Measurements from ENCODE around the gene ALDH7A1.
A peak's percentile ranks its signal among the peaks of the same experiment; 100 is the strongest.
"Not testable (repeated sequence)": the region's sequence is repeated elsewhere in the genome, so short reads cannot be mapped to it uniquely, and the experiment has no call there.

Gene ALDH7A1

DNA sequence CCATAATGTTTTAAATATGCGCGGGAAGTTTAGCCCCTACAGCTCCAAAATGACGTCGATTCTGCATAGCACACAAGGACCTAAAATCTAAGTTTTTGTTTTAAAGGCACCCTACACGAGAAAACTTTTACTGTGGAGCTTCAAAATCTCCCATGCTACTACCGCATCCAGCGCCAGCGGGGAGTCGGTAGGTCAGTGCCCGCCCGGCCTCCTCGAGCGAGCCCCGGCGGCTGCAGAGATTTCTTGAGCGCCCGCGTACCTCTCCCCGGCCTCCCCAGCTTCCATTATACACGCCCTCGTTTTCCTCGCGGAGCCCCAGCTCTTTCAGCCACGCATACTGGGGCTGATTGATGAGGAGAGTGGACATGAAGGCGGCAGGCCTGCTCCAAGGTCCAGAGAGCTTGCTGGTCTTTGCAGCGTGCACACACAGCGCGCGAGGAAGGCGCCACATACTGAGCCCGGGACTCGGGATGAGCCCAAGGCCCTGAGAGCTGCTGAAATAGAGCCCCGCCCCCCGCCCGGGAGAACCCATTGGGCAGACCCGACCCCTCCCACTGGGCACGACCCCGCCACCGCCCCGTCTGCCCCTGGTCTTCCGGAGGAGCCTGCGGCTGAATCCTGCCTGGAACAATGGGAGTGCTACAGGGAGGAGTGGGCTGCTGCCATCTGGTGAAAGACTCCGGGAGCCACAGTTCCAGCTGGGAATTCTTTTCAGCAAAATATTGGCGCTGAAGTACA is at the start of gene ALDH7A1:
TSS of gene ALDH7A1 (minus strand) at position 472 of the 738 bp plus-strand sequence. CDS start at position 451, 21 bp downstream.
- DNase-seq: peak; percentile 14

DNA sequence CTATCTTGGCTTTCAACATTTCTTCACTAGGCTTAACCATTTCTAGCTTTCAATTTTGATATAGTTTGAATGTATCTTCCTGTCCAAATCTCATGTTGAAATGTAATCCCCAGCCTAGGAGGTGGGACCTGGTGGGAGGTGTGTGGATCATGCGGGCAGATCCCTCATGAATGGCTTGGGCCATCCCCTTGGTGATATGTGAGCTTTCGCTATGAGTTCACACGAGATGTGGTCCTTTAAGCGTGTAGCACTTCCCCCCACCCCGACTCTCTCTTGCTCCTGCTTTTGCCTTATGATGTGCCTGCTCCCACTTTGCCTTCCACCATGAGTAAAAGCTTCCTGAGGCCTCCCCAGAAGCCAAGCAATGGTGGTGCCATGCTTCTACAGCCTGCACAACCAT is 46.4 kb upstream of the ALDH7A1 start:
- DNase-seq: no peak

DNA sequence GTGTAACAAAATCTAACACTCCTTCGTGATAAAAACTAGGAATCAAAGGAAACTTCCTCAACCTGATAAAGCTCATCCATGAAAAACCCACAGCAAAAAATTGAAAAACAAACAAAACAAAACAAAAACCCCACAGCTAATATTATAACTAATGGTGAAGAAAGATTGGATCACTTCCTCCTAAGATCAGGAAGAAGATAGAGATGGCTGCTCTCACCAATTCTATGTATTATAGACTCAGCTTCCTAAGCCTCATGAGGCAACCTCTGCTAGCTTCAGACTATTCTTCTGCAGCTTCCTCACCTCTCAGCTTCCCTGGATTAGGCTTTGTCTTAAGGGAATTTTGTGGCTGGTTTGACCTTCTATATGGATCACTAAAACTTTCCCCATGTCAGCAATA is 45.8 kb upstream of the ALDH7A1 start:
- no peak for DNase-seq

DNA sequence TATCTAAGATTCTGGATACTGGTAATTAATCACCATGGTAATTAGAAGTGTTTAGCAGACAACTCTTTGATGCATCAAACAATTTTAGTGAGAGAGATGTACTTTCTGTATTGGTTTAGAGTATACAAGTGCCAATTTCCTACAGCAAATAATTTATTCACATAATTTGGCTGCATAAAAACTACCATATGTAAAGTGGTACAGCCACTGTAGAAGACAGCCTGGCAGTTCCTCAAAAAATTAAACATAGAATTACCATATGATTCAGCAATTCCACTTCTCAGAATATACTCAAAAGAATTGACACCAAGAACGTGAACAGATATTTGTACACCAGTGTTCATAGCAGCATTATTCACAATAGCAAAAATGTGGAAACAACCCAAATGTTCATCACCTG is 41.9 kb upstream of the ALDH7A1 start:
- no peak for DNase-seq

DNA sequence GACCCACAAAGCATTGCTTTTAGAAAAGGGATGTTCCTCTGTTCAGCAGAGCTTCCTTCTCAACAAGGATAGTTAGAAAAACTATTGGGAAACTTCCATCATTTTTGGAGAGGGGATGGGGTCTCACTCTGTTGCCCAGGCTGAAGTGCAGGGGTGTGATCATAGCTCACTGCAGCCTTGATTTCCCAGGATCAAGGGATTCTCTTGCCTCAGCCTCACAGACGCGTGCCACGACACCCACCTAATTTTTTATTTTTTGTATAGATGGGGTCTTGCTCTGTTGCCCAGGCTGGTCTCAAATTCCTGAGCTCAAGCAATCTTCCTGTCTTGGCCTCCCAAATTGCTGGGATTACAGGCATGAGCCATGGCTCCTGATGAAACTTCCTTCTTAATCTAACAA is 40.6 kb upstream of the ALDH7A1 start:
- no peak for DNase-seq

DNA sequence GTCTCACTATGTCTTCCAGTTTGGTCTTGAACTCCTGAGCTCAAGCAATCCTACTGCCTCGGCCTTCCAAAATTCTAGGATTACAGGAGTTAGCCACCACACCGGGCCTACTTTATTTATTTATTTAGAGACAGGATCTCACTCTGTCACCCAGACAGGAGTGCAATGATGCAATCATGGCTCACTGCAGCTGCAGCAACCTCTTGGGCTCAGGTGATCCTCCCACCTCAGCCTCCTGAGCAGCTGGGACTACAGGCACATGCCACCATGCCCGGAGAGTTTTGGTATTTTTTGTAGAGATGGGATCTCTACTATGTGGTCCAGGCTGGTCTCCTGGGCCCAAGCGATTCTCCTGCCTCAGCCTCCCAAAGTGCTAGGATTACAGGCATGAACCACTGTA is 38.5 kb upstream of the ALDH7A1 start:
- no peak for DNase-seq

DNA sequence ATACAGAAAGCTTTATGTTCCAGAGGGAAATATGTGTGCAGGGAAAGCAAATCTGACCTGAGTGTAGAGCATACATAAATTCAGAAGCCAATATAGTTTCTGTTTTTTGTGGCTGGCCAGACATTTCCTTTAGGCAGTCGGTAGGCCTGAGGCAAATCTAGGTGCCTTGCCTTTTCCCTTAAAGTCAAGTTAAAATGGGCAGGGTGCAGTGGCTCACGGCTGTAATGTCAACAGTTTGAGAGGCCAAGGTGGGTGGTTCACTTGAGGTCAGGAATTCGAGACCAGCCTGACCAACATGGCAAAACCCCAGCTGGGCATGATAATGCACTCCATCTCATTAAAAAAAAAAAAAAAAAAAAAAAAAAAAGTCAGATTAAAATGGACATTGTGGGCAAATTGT is 36.9 kb upstream of the ALDH7A1 start:
- no peak for DNase-seq

DNA sequence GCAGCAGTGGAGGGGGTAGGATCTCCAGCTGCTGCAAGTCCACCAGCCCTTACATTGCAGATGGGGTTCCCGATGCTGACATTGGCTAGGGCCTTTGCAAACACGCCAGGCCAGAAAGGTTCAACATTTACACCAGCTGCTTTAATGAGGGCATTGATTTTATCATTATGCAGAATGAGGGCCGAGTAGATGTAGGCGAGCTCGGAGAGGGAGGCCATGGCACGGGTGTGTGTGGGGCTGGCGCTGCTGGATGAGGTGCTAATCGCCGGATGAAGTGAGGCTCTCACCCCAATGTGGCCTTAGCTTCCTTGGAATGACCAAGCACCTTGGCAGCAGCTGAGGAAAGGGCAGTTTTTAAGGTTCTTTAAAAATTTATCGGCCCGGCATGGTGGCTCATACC is 33.1 kb upstream of the ALDH7A1 start:
- no peak for DNase-seq

DNA sequence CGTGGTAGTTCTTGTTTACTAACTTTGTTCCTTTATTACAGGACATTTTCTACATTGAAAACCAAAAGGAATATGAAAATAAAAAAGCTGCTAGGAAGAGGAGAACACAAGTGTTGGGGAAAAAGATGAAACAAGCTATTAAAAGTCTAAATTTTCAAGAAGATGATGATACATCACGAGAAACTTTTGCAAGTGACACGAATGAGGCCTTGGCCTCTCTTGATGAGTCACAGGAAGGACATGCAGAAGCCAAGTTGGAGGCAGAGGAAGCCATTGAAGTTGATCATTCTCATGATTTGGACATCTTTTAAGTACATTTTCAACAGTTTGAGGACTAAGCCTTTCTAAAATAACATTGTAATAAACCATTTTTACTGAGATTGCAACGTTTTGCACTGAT is 29.5 kb upstream of the ALDH7A1 start:
- DNase-seq: no peak

DNA sequence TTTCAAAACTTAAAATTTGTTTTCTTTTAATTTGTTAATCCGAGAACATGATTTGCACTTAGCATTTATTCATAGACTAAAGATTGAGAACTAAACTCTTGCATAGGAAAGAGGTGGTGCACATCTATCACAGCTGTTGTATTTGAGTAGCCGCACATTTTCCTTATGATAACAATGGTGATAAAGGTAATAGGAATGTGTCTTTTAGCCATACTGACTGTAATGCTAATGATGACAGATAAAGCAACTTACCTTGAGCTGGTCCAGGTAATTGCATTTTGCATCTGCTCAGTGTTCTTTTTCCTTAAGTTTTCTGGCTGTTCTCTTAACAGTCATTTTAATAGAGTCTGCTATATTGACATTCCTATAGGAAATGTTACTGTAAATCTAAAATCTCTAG is 24.8 kb upstream of the ALDH7A1 start:
- no peak for DNase-seq

DNA sequence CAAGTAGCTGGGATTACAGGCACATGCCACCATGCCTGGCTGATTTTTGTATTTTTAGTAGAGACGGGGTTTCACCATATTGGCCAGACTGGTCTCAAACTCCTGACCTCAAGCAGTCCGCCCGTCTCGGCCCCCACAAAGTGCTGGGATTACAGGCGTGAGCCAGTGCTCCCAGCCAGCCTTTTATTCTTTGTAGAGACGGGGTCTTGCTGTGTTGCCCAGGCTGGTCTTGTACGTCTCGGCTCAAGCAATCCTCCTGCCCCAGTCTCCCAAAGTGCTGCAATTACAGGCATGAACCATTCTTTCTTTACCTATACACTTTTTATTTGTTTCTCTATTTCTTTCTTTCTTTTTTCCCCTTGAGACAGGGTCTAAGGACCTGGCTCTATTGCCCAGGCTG is 22.6 kb upstream of the ALDH7A1 start:
- DNase-seq: not testable (repeated sequence)

DNA sequence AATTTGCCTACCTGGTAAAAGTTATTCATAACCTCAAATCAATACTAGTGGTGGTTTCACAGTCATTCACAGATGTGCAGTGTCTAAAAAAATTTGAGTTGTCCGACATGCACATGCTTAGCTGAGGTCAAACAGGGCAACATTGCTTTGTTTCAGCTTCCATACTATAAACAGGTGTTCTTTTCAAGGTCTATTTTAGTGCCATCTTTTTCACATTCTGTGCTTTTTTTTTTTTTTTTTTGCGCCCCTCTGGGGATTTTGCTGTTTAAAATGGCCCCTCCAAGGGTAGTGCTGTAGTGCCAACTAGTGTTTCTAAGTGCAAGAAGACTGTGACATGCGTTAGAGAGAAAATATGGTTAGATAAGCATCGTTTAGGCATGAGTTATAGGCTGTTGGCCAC is 20.3 kb upstream of the ALDH7A1 start:
- DNase-seq: no peak

DNA sequence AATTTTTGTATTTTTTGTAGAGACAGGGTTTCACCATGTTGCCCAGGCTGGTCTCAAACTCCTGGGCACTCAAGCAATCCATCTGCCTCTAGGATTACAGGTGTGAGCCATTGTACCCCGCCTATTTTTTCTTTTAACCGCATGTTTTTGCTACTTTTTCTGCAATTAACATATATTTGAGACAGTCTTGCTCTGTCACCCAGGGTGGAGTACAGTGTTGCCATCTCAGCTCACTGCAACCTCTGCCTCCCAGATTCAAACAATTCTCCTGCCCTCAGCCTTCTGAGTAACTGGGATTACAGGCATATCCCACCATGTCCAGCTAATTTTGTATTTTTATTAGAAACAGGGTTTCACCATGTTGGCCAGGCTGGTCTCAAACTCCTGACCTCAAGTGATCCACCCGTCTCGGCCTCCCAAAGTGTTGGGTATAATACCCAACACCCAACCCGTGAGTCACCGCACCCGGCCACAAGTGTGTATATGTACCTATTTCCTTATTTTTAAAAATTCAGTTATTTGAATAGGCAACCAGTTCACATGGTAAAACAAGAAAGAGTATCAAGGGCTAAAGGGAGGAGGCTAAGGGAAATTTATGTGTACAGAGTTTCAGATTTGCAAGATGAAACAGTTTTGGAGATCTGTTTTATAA is 19.0 kb upstream of the ALDH7A1 start:
- no peak for DNase-seq

DNA sequence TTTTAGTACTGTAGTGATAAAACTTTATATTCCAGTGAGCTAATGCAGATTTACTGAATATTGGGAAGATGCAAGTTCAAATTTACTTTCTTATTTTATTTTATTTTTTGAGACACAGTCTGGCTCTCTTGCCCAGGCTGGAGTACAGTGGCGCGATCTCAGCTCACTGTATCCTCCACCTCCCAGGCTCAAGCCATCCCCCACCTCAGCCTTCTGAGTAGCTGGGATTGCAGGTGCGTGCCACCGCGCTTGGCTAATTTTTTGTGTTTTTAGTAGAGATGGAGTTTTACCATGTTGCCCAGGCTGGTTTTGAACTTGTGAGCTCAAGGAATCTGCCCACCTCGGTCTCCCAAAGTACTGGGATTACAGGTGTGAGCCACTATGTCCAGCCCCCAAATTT is 15.6 kb upstream of the ALDH7A1 start:
- no peak for DNase-seq

DNA sequence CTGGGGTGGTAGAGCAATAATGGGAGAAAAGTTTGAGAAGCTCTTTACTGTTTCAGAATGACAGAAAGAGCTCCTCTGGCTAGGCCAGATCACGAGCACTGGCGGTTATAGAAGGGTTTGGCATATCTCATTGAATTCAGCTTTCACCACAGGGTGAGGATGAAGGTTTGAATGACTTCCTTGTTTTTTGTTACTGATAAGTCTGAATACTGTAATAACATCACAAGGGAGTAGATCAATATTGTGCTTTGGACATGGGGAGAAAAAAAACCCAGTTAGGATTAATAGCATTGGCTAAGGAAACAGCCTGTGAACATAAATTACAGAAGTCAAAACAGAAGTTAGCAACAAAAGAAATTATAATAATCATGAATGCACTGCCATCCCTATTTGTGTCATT is 15.1 kb upstream of the ALDH7A1 start:
- DNase-seq: no peak

DNA sequence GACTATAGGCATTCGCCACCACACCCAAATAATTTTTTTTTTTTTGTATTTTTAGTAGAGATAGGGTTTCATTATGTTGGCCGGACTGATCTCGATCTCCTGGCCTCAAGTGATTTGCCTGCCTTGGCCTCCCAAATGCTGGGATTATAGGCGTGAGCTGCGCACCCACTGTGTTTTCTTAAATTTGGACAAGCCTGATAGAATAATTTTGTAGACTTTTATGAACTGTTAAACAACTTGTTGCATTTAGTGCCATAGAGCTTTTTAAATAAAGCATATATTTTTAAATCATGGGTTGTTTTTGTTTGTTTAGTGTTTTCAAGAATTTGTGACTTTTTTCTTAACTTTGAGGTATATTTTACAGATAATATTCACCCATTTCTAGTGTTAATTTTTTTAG is 10.5 kb upstream of the ALDH7A1 start:
- no peak for DNase-seq

DNA sequence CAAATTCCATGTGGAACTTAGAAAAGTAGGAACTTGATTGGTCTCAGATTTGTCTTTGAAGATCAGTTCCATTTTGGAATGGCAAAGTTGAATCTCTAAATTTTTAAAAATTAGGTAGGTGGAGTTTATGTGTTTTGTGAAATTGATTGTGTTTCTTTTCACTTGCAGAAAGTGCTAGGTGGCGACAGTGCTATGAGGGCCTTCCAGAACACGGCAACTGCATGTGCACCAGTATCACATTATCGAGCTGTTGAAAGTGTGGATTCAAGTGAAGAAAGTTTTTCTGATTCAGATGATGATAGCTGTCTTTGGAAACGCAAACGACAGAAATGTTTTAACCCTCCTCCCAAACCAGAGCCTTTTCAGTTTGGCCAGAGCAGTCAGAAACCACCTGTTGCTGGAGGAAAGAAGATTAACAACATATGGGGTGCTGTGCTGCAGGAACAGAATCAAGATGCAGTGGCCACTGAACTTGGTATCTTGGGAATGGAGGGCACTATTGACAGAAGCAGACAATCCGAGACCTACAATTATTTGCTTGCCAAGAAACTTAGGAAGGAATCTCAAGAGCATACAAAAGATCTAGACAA is 8.5 kb upstream of the ALDH7A1 start:
- no peak for DNase-seq

DNA sequence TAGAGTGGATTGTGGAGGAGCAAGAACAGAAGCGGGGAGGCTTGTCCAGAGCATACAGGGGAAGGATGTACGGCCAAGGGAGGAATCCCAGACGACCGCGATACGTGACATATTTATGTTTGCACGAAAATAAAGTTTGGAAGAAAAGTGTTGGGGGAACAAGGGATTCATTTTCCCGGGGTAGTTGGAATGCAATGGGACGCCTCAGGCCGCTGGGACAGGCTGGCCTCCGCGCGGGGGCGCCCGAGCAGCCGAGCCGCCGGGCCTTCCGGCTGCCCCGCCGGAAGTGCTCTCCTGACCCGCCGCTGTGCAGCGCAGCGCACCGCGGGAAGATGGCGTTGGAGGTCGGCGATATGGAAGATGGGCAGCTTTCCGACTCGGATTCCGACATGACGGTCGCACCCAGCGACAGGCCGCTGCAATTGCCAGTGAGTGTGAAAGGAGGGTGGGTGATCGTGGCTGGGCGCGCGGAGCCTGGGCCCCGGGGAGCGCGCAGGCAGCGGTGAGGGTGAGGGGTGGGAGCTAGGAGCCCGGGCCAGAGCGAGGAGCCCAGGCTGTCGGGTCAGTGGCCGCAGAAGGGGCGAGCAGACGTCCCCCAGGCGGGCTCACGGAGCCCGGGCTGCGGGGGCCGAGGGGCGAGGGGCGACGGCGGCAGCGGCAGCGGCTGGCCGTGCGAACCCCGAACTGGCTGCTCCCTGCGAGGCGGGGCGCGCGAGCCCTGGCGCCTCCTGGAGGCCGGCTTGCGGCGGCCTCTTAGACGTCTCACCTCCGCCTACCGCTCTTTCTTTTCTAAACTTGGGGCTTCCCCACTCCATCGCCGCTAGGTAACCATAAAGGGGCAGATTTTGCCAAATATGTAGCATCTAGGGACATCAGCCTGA is 5.9 kb upstream of the ALDH7A1 start, which contains the start of gene PHAX:
TSS of gene PHAX (plus strand) at position 317 of the 881 bp plus-strand sequence. CDS start at position 333, 16 bp downstream.
- peak; percentile 72 for DNase-seq

DNA sequence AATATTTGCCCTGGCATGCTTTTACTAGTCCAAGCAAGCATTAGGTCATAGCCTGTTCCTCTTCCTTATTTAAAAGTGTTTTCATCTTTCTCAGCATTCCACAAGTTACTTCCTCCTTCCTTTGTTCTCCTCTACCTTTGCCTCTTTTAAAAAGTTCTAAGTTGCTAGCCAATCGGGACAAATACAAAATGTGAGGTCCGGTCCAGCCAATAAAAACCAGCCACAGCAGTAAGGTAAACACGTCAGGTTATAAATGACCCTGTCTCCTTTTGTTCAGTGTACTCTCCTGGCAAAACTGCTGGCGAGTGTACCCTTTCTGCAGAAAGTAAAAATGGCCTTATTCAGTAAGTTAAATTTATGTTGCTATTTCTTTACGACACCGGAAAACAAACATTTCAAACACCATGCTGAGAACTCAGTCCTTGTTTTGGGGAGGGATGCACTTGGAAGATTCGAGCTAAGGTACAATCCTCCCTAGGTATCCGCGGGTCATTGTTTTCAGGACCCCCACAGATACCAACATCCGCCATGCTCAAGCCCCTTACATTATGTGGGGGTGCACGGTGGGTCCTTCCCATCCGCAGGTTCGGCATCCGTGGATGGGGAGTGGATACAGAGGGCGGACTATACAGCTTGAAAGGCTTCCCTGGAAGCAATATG is 5.1 kb upstream of the ALDH7A1 start:
- not testable (repeated sequence) for DNase-seq

DNA sequence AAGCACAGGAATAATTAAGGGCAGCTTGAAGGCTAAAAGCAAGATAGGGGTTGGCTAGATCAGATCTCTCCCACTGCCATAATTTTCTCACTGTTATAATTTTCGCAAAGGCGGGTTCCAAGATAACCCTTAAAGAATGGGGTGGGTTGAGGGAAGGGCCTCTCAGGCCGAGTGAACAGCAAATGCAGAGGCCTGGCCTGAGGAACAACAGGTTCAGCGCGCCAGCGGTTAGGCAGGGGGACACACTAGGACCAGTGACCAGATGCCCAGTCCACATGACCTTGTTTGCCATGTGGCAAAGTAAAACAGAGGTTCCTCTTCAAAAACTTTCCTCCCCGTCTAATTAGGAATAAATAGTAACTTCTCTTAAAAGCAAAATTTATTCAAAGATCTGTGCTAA is 4.5 kb upstream of the ALDH7A1 start:
- DNase-seq: no peak

DNA sequence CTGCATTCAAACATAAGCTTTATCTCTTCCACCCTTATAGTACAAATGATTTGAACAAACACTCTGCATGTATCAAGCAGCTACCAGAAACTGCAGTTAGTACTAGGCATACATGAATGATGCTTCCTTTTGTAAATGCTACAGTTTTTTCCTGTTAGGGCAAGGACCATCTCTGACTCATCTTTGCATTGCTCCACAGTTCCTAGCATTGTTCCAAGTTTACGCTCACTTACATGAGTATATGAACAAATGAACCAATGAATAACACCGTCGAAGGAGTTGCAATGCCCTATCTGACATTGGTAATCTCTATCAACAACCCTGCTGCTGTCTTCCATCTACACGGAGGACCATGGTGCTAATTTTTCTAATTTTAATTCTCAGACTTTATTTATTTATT is 2.1 kb upstream of the ALDH7A1 start:
- no peak for DNase-seq

DNA sequence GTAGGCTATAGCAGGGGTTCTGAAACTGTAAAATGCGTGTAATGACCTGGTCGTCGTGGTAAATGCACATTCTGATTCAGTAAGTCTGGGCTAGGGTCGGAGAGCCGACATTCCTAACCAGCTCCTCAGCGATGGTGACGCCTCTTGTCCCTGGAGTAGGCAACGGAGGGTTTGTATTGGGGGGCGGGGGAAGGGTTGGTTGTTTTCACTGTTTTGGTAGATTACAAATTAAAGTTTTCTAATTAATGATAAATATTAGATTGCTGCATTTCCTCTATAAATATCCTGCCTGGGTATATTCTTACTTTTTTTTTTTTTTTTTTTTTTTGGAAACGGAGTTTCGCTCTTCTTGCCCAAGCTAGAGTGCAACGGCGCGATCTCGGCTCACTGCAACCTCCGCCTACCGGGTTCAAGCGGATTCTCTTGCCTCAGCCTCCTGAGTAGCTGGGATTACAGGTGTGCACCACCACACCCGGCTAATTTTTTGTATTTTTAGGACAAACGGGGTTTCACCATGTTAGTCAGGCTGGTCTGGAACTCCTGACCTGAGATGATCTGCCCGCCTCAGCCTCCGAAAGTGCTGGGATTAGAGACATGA is 566 bp upstream of the ALDH7A1 start:
- DNase-seq: no peak
